GM18870 (cell line): ENCODE data around the gene SLMAP.

ENCODE experiments used
- ATAC-seq: cut with Tn5 transposase; IDR thresholded peaks from one replicate; pipeline ENCODE4 v1.9.1; 2021; ENCODE audit warnings: moderate library complexity; ENCODE audit not compliant: unreplicated experiment

Gene SLMAP, protein sequence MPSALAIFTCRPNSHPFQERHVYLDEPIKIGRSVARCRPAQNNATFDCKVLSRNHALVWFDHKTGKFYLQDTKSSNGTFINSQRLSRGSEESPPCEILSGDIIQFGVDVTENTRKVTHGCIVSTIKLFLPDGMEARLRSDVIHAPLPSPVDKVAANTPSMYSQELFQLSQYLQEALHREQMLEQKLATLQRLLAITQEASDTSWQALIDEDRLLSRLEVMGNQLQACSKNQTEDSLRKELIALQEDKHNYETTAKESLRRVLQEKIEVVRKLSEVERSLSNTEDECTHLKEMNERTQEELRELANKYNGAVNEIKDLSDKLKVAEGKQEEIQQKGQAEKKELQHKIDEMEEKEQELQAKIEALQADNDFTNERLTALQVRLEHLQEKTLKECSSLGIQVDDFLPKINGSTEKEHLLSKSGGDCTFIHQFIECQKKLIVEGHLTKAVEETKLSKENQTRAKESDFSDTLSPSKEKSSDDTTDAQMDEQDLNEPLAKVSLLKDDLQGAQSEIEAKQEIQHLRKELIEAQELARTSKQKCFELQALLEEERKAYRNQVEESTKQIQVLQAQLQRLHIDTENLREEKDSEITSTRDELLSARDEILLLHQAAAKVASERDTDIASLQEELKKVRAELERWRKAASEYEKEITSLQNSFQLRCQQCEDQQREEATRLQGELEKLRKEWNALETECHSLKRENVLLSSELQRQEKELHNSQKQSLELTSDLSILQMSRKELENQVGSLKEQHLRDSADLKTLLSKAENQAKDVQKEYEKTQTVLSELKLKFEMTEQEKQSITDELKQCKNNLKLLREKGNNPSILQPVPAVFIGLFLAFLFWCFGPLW

DNA sequence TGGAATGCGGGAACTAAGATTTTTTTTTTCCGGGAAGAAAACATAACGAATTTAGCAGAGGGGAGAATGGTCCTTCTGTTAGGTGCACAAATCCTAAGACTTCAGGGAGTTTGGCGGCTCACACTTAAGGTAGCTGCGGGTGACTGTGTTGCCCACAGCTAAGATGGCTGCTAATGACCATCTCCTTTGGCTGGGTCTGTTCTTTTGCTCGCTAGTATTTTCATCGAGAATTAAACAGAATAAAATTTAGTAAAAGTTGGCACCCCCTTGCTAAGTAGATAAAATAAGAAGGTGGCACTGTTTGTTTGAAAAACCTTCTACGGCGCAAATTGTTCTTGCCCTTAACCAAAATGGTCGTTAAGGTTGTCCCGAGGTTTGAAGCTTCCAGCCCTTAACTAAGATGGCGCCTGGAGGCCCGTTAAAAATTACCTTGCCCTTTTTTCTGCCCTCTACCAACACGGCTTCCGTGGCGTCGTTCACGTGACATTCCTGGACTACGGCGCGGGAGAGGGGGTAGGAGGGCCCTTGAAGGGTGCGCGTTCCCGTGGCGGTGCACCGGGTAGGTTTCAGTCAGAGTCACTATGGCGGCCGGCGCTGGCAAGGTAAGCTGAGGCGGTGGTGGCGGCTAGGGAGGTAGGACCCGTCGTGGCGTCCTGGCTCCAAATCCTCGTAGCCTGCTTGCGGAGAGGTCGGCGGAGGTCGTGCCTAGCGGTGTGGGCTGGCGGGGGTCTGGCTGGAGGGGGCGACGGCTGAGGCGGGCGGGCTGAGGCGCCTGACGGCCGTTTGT, at the start of gene SLMAP:
TSS of gene SLMAP (plus strand) at position 569 of the 787 bp plus-strand sequence. CDS start 1,343 bp downstream, outside the sequence.
- ATAC-seq, result peak; percentile 78

DNA sequence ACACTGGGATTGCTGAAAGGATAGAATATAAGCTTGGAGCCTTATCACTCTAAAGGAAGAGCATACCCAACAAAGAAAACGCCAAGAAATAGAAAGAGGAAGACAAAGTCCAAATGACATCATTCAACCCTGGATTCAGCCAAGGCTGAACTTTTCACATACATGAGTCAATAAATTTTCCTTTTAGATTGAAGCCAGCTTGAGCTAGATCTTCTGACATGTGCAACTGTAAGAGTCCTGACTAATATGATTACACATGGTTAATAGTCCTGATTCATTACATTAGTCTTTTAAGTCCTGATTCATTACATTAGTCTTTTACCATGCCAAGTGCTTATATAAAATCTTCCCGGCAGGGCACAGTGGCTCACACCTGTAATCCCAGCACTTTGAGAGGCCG, 49.6 kb upstream of the SLMAP start:
- no peak for ATAC-seq

- no peak for ATAC-seq
Measured at GRCh38 chr3:57709031-57709430, 47.1 kb upstream of the SLMAP start.

- ATAC-seq, result no peak
Measured at GRCh38 chr3:57709559-57709958, 46.5 kb upstream of the SLMAP start.

- no peak for ATAC-seq
Measured at GRCh38 chr3:57715686-57716085, 40.4 kb upstream of the SLMAP start.

DNA sequence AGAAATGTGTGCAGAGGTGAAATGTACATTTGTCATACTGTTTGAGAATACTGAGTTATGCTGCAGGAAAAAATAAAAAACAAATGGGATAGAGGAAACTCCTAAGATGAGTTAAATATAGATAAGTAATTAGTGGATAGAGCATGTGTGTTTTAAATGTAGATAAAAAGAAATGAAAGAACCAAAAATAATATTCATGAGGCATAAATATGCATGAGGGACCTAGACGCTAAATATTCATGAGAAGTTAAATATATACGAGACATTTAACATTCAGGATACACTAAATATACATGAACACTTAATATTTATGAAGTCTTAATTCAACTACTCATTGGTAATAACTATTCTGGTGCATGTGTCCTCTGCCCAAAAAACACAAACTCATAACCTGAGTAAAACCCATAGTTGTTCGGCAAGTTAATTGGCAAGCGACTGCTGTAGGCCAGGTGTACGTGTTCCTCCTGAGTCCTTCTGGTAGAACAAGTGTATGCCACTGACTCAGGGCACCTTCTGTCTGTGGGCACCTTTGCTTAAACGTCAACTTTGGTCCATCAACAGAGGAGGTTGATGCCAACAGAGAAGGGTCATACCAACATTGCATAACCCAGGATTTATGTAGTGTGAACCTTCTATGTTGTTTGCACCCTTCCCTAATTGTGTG, 38.8 kb upstream of the SLMAP start:
- no peak for ATAC-seq

DNA sequence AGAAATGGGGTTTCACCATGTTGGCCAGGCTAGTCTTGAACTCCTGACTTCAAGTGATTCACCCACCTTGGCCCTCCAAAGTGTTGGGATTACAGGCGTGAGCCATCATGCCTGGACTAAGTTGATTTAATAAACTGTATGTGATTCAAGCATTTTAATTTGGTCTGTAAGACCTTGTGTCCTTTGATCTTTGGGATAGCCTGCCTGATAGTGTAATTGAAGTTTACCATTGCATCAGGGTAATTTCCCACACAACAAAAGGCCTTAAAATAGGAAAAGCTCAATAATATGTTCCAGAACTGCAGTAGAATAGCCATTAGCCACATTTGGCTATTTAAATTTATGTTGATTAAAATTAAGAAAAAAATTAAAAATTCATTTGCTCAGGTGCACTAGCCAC, 38.0 kb upstream of the SLMAP start:
- no peak for ATAC-seq

- ATAC-seq, result no peak
Measured at GRCh38 chr3:57726397-57726796, 29.7 kb upstream of the SLMAP start.

GRCh38 chr3:57727106-57727505, 29.0 kb upstream of the SLMAP start:
- ATAC-seq, result no peak

DNA sequence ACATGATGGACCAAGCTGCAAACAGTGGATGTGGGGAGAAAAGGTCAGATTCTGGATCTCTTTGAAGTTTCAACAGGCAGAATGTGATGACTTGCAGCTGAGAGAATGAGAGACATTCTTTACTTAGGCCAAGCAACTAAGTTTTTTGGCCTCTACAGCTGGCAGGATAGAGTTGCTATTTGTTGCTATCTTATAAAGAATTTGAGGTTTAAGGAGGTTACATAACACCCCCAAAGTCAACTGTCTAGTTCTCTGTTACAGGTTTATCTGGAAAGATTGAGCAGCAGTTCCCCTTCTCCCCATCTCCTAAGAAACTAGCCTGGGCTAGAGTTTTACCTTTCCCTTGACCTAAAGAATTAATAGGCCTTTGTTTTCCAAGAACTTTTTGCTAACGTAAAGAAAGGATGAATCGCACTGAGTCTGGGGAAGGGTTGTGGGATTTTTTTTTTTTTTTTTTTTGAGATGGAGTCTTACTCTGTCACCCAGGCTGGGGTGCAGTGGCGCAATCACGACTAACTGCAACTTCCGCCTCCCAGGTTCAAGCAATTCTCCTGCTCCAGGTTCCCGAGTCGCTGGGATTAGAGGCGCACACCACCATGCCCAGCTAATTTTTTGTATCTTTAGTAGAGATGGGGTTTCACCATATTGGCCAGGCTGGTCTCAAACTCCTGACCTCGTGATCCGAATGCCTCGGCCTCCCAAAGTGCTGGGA, 26.6 kb upstream of the SLMAP start:
- no peak for ATAC-seq

- ATAC-seq, result no peak
Measured at GRCh38 chr3:57730682-57731081, 25.4 kb upstream of the SLMAP start.

- ATAC-seq, result no peak
Measured at GRCh38 chr3:57731311-57731710, 24.8 kb upstream of the SLMAP start.

DNA sequence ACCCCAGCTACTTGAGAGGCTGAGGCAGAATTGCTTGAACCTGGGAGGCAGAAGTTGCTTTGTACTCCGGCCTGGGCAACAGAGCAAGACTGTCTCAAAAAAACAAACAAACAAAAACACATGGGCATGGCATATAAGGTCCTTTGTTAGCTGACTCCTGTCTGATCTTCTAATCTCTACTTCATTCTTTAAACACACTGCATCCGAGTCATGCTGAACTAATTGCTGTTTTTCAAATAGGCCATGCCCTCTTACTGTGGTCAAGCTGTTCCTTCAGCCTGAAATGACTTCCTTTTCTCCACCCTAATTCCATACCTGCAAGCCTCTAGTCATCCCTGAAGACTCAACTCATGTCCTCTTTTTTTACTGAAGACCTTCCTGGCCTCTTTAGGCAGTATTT, 22.3 kb upstream of the SLMAP start:
- ATAC-seq, result no peak

DNA sequence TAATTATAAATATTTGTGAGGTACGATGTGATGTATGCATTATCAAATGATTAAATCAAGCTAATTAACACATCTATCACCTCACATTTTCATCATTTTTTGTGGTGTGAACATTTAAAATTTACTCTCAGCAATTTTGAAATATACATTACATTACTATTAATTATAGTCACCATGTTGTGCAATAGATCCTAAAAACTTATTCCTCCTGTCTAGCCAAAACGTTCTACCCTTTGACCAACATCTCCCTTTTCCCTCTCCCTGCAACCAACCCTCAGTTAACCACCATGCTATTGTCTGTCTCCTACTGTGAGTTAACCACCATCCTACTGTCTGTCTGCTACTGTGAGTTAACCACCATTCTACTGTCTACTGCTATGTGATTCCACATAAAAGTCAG, 20.7 kb upstream of the SLMAP start:
- ATAC-seq, result no peak

- ATAC-seq, result no peak
Measured at GRCh38 chr3:57737840-57738239, 18.3 kb upstream of the SLMAP start.

DNA sequence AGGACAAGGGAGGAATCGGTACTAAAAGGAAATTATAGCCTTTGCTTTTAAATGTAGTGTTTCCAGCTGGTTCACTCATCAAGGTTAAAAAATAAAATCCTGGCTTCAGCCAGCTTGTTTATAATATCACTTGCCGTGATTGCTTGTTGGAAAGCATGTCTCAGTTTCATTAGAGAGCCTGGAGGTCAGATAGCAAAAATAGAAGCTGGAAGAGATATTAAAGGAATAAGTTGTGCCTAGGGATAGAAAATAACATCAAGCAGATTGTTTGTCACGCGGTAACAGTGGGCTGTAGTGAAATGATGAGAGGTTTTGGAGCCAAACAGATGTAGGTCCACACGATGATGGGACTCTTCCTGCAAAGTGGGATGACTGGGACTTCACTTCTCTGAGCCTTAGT, 17.7 kb upstream of the SLMAP start:
- no peak for ATAC-seq

DNA sequence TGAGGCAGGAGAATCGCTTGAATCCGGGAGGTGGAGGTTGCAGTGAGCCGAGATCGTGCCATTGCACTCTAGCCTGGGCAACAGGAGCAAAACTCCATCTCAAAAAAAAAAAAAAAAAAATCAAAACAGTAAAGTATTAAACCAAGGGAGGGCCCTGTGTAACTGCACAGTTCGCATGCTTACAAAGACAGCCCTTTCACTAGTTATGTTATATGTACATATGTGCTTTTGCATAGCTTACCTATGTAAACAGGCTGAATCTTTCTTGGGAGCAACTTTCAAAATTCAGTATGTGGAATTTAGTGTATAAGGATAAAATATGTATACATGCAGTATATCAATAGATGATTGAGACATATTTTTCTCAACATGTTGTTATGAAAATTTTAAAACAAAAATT, 16.1 kb upstream of the SLMAP start:
- no peak for ATAC-seq

DNA sequence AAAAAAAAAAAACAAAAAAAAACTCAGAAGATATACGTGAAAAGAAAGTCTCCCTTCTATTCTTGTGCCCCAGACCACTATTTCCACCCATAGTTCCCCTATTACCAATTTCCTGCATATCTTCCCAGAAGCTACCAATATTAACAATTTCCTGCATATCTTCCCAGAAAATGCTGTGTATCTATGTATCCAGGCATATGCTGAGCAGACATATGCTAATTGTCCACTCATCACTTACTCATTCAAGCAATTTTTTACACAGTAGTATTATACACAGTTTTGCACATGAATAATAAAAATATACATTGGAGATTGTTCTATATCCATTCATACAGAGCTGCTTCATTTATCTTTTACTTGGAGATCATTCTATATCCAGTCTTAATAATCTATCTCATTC, 12.6 kb upstream of the SLMAP start:
- no peak for ATAC-seq

- ATAC-seq, result no peak
Measured at GRCh38 chr3:57745101-57745500, 11.0 kb upstream of the SLMAP start.
